Effector memory CD8-positive, alpha-beta T cell (primary cell): Measurements from ENCODE around the gene HCAR2.
"Not testable (repeated sequence)": the region's sequence is repeated elsewhere in the genome, so short reads cannot be mapped to it uniquely, and the experiment has no call there.

Source experiments
- ATAC-seq: fragments of 150-1000 bp; cut with Tn5 transposase; replicated peaks from 2 replicates; pipeline ENCODE4 v1.10.0; 2021; ENCODE audit warnings: mild to moderate bottlenecking, moderate library complexity
- DNase-seq, 3 experiments: peaks; one replicate each; pipeline ENCODE4 v3.0.0; 2021
- H3K27ac Mint-ChIP-seq, 2 donors: one replicate each; pipeline ENCODE4 v1.8.0; 2022; ENCODE audit warnings: mild to moderate bottlenecking in 2 of 2, mixed read lengths in 2 of 2, moderate library complexity in 2 of 2
- H3K27me3 Mint-ChIP-seq, 2 donors: one replicate each; pipeline ENCODE4 v1.8.0; 2022; ENCODE audit warnings: mixed read lengths in 2 of 2
- H3K36me3 Mint-ChIP-seq: one replicate; pipeline ENCODE4 v1.8.0; 2022; ENCODE audit warnings: mild to moderate bottlenecking, moderate library complexity, mixed read lengths; ENCODE audit not compliant: insufficient read depth
- H3K4me1 Mint-ChIP-seq, 2 donors: one replicate each; pipeline ENCODE4 v1.8.0; 2022; ENCODE audit warnings: low read depth in 2 of 2, mixed read lengths in 2 of 2
- H3K4me3 Mint-ChIP-seq, 2 donors: one replicate each; pipeline ENCODE4 v1.8.0; 2022; ENCODE audit warnings: mild to moderate bottlenecking in 2 of 2, mixed read lengths in 2 of 2, moderate library complexity in 2 of 2
- H3K9me3 Mint-ChIP-seq, 2 donors: one replicate each; pipeline ENCODE4 v1.8.0; 2022; ENCODE audit warnings: mixed read lengths in 2 of 2

The HCAR2 gene

DNA sequence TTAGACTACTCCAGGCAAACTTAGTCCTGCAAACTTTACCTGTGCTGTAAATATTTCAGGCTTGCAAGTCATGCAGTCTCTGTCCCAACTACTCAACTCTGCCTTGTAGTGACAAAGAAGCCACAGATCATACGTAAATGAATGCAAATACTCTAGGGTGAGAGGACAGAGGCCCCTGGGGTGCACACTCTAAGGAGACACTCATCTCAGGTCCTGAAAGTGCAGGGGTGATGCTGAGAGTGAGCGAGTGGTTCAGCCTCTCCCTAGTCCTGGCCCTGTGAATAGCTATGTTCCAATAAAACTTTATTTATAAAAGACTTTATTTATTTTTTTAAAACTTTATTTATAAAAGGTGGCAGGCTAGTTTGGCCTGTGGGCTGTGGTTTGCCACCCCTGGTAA lies 34.9 kb downstream of the HCAR2 start:
- Mint-ChIP-seq H3K36me3 (no peaks in the 10 kb centered on the region), H3K27me3 (peaks cover 6 to 9% of the 10 kb centered on the region in 2 donors), H3K9me3 (no peaks in the 10 kb centered on the region), H3K4me3 (no peak overlapping the region), H3K27ac (no peak overlapping the region), H3K4me1 (no peaks in the 10 kb centered on the region)
- ATAC-seq, result no peak
- no peak for DNase-seq

DNA sequence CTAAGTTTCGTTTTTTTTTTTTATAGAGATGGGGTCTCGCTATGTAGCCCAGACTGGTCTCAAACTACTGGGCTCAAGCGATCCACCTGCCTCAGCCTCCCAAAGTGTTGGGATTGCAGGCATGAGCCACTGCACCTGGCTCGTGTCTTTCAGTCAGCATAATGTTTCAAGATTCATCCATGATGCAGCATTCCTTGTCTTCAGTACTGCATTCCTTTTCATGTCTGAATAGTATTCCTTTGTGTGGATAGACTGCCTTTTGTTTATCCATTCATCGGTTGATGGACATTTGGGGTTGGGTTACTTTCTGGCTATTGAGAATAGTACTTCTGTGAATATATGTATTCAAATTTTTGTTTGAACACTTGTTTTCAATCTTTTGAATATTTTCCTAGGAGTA lies 37.4 kb downstream of the HCAR2 start:
- no peaks in the 10 kb centered on the region for H3K9me3 Mint-ChIP-seq
- DNase-seq, result no peak
- H3K4me1 Mint-ChIP-seq, result no peaks in the 10 kb centered on the region
- no peaks in the 10 kb centered on the region for H3K27me3 Mint-ChIP-seq
- H3K27ac Mint-ChIP-seq, result no peak overlapping the region
- H3K4me3 Mint-ChIP-seq, result no peak overlapping the region
- H3K36me3 Mint-ChIP-seq, result no peaks in the 10 kb centered on the region
- no peak for ATAC-seq

DNA sequence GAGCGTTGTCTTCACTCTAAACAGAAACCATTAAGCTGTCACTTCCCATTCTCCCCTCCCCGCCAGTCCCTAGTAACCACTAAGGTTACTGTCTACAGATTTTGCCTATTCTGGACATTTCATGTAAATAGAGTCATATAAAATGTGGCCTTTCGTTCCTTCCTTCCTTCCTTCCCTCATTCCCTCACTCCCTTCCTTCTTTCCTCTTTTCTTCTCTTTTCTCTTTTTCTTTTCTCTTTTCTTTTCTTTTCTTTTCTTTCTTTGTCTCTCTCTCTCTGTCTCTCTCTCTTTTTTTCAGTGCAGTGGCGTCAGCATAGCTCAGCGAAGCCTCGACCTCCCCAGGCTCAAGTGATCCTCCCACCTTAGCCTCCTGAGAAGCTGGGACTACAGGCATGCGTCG lies 37.8 kb downstream of the HCAR2 start:
- no peak overlapping the region for H3K4me3 Mint-ChIP-seq
- no peaks in the 10 kb centered on the region for H3K27me3 Mint-ChIP-seq
- no peaks in the 10 kb centered on the region for H3K4me1 Mint-ChIP-seq
- DNase-seq, result no peak
- ATAC-seq, result no peak
- no peaks in the 10 kb centered on the region for H3K9me3 Mint-ChIP-seq
- no peak overlapping the region for H3K27ac Mint-ChIP-seq
- H3K36me3 Mint-ChIP-seq, result no peaks in the 10 kb centered on the region

DNA sequence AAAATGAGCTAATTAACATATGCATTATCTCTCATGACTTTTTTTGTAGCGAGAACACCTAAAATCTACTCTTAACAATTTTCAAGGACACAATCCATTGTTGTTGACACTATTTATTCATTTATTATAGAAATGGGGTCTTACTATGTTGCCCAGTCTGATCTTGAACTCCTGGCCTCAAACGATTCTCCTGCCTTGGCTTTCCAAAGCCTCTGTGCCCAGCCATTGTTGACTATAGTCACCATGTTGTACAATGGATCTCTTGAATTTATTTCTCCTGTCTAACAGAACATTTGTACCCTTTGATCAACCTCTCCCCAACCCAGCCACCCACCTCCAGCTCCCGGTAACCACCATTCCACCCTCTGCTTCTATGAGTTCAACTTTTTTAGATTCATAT lies 41.2 kb downstream of the HCAR2 start:
- Mint-ChIP-seq H3K27ac (no peak overlapping the region), H3K9me3 (no peaks in the 10 kb centered on the region), H3K4me3 (no peak overlapping the region), H3K27me3 (no peaks in the 10 kb centered on the region), H3K36me3 (no peaks in the 10 kb centered on the region), H3K4me1 (no peaks in the 10 kb centered on the region)
- ATAC-seq (no peak), DNase-seq (no peak)

DNA sequence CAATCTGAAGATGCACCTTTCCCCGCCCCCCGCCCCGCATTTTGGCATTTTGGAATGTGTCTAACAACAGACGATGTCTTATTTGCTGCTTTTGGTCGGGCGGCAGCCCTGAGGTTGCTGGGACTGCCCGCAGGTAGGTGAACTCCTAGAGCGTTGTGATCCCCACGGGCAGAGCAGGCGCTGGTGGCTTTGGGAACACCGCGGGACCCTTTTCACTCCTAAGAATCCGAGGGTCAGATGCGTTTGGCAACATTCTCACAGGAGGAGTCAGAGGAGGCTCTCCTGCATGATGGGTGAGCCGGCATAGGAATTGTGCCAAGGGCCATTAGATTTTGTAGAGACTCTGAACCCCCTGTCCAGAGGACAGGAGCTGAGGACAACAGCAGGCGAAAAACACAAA lies 41.9 kb downstream of the HCAR2 start:
- H3K27ac Mint-ChIP-seq, result no peak overlapping the region
- no peak overlapping the region for H3K4me3 Mint-ChIP-seq
- H3K27me3 Mint-ChIP-seq, result no peaks in the 10 kb centered on the region
- no peaks in the 10 kb centered on the region for H3K36me3 Mint-ChIP-seq
- no peak for ATAC-seq
- no peak for DNase-seq
- H3K9me3 Mint-ChIP-seq, result no peaks in the 10 kb centered on the region
- H3K4me1 Mint-ChIP-seq, result no peaks in the 10 kb centered on the region

DNA sequence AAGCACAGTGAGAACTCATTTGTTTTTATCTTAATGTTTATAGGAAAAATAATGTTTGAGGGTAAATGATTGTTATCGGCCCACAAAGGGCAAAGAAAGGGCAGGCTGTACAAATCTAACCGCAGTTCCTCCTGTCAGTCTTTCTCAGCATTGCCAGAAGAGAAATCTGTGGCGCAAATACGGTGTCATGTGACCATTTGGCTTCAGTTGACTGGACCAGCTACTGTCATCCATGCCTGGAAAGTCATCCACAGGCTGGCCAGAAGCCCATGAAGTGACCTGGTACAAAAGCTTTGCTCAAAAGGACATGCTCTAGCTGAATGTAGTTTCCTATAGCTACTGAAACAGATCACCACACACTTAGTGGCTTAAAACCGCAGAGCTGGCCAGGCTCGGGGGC lies 43.6 kb downstream of the HCAR2 start:
- no peaks in the 10 kb centered on the region for H3K4me1 Mint-ChIP-seq
- H3K4me3 Mint-ChIP-seq, result no peak overlapping the region
- no peak overlapping the region for H3K27ac Mint-ChIP-seq
- no peaks in the 10 kb centered on the region for H3K27me3 Mint-ChIP-seq
- no peaks in the 10 kb centered on the region for H3K9me3 Mint-ChIP-seq
- H3K36me3 Mint-ChIP-seq, result no peaks in the 10 kb centered on the region
- ATAC-seq (no peak), DNase-seq (no peak)

DNA sequence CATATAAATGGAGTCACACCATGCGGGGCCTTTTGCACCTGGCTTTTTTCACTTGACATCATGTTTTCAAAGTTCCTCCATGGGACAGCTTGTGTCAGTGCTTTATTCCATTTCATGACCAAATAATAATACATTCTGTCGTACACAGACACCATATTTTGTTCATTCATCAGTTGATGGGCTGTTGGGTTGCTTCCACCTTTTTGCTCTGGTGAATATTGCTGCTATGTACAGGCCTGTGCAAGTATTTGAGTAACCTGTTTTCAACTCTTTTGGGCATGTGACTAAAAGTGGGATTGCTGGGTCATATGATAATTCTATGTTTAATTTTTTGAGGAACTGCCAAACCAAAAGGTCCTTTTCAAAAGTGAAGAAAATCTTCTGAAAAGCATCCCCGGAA lies 46.9 kb downstream of the HCAR2 start:
- H3K27me3 Mint-ChIP-seq, result no peaks in the 10 kb centered on the region
- no peaks in the 10 kb centered on the region for H3K9me3 Mint-ChIP-seq
- ATAC-seq (no peak), DNase-seq (no peak)
- H3K27ac Mint-ChIP-seq, result no peak overlapping the region
- H3K4me1 Mint-ChIP-seq, result no peaks in the 10 kb centered on the region
- no peaks in the 10 kb centered on the region for H3K36me3 Mint-ChIP-seq
- no peak overlapping the region for H3K4me3 Mint-ChIP-seq

DNA sequence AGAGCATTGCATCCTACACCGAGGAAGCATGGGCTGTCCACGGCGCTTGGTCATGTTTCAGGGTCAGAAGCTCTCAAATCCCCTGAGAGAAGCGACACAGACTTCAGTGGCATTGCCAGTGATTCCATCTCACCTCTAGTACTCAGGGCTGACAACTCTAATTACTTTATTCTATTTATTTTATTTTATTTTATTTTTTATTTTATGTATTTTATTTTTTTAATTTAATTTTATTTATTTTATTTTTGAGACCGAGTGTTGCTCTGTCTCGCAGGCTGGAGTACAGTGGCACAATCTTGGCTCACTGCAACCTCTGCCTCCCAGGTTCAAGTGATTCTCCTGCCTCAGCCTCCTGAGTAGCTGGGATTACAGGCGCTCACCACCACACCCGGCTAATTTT lies 49.9 kb downstream of the HCAR2 start:
- not testable (repeated sequence) for H3K4me1 Mint-ChIP-seq, H3K4me3 Mint-ChIP-seq, H3K27me3 Mint-ChIP-seq, DNase-seq, H3K9me3 Mint-ChIP-seq, H3K36me3 Mint-ChIP-seq, ATAC-seq, H3K27ac Mint-ChIP-seq

DNA sequence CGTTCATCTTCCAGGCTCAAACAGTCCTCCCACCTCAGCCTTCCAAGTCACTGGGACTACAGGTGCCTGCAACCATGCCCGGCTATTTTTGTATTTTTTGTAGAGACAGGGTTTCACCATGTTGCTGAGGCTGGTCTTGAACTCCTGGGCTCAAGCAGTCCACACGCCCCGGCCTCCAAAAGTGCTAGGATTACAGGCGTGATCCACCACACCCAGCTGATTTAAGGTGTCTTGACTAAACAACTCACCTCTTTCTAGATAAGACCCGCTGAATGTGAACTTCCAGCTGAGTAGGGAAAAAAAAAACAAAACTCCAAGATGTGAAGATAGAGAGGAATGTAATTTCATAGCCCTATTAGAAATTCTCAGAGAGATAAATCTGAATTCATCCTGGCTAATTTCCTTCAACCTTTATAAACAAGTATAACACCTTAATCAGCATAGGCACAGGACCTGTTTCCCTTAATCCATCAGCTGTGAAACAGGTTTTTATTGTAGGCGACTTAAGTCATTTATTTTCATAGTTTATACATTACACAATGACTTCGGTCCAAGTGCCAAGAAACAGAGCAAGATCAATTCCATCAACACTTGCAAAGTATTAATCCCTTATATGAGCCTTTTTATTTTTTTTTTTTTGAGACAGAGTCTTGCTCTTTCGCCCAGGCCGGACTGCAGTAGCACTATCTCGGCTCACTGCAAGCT lies 51.5 kb downstream of the HCAR2 start:
- no peak overlapping the region for H3K27ac Mint-ChIP-seq
- H3K9me3 Mint-ChIP-seq, result no peaks in the 10 kb centered on the region
- H3K36me3 Mint-ChIP-seq, result no peaks in the 10 kb centered on the region
- DNase-seq (no peak), ATAC-seq (no peak)
- H3K4me3 Mint-ChIP-seq, result no peak overlapping the region
- H3K27me3 Mint-ChIP-seq, result peaks cover 6 to 7% of the 10 kb centered on the region in 2 donors
- peaks cover 4 to 5% of the 10 kb centered on the region in 2 donors for H3K4me1 Mint-ChIP-seq
